OCI-LY3 (cell line): ENCODE measurements around the gene FZR1.

Experiments used
- H2AFZ ChIP-seq: fragments of 200-600, 300-600 bp; shearing (Covaris generic); 2 replicates; pipeline ENCODE4 v1.6.0; 2014; ENCODE audit warnings: antibody characterized with exemption, low read depth, low read length
- H3K27ac ChIP-seq: fragments of 200-600, 300-600 bp; sonication (generic); 2 replicates; pipeline ENCODE4 v1.5.1; 2014; ENCODE audit warnings: mild to moderate bottlenecking, low read length, moderate library complexity, mixed read lengths
- H3K27me3 ChIP-seq: fragments of 200-600, 300-600 bp; sonication (generic); 2 replicates; pipeline ENCODE4 v1.6.1; 2014; ENCODE audit warnings: low read depth, low read length, mixed read lengths
- H3K36me3 ChIP-seq: fragments of 200-600, 300-600 bp; sonication (generic); replicated peaks from 2 replicates; pipeline ENCODE3; 2014; ENCODE audit warnings: low read depth, low read length, mixed read lengths
- H3K4me1 ChIP-seq: fragments of 300-600, 200-600 bp; sonication (generic); 2 replicates; pipeline ENCODE4 v1.6.1; 2014; ENCODE audit warnings: low read length, mixed read lengths
- H3K4me2 ChIP-seq: fragments of 200-600, 300-600 bp; sonication (generic); 2 replicates; pipeline ENCODE4 v1.6.1; 2014; ENCODE audit warnings: low read length, mixed read lengths
- H3K4me3 ChIP-seq: fragments of 300-600, 200-600 bp; sonication (generic); 2 replicates; pipeline ENCODE4 v1.5.1; 2014; ENCODE audit warnings: antibody characterized with exemption, mild to moderate bottlenecking, low read length, moderate library complexity
- H3K79me2 ChIP-seq: fragments of 300-600, 200-600 bp; shearing (Covaris generic); 2 replicates; pipeline ENCODE4 v1.6.1; 2014; ENCODE audit warnings: mild to moderate bottlenecking, low read length, mixed read lengths
- H3K9ac ChIP-seq: fragments of 300-600, 200-600 bp; shearing (Covaris generic); 2 replicates; pipeline ENCODE4 v1.6.0; 2014; ENCODE audit warnings: mild to moderate bottlenecking, low read length, moderate library complexity
- H3K9me3 ChIP-seq: fragments of 200-600, 300-600 bp; shearing (Covaris generic); 2 replicates; pipeline ENCODE4 v1.6.1; 2014; ENCODE audit warnings: low read length, mixed read lengths; ENCODE audit not compliant: insufficient read depth
- H4K20me1 ChIP-seq: fragments of 200-600, 300-600 bp; sonication (generic); 2 replicates; pipeline ENCODE4 v1.6.1; 2016; ENCODE audit warnings: low read length, mixed read lengths; ENCODE audit not compliant: insufficient read depth
- EZH2phosphoT487 ChIP-seq: fragments of 200-600 bp; shearing (Covaris generic); IDR thresholded peaks from 2 replicates; pipeline ENCODE4 v1.6.1; 2018; ENCODE audit warnings: antibody characterized with exemption, mixed run types, low read depth
- TF ChIP-seq, protein P1 (sequence below): fragments of 200-600, 300-600 bp; sonication (generic); IDR thresholded peaks from 2 replicates; pipeline ENCODE4 v1.5.1; 2014; ENCODE audit warnings: antibody characterized with exemption, low read length, low read depth

The FZR1 gene

DNA sequence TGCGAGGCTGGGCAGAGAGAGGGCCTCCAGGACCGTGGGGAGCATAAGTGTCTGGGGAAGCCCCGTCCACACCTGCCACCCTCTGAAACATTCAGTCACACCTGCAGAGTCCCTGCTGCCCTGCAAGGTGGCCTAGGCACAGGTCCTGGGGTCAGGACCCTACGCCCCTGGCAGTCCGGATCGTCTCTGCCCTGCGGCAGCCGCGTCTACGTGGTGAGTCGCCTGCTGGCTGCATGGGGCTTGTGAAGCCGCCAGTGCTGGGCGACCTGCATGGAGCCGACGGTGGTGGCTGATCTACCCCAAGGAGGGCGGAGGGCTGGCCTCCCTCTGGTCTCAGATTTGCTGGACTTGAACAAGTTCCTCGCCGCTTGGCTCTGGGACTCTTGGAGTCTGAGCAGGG lies 13.0 kb downstream of the FZR1 start:
- Histone ChIP-seq H3K27ac (no peak overlapping the region), H4K20me1 (peaks cover 75% of the 10 kb centered on the region), H3K36me3 (peaks cover 21% of the 10 kb centered on the region), H3K27me3 (no peaks in the 10 kb centered on the region), H3K9ac (no peak overlapping the region), H3K9me3 (no peaks in the 10 kb centered on the region), H3K4me3 (no peak overlapping the region), H2AFZ (no peak overlapping the region), H3K4me1 (peaks cover 4% of the 10 kb centered on the region; the same call in 1 of the 2 replicates), H3K79me2 (peaks cover 70% of the 10 kb centered on the region), H3K4me2 (no peak overlapping the region)
- no peak for TF ChIP-seq EZH2phosphoT487
- TF ChIP-seq, protein P1, sequence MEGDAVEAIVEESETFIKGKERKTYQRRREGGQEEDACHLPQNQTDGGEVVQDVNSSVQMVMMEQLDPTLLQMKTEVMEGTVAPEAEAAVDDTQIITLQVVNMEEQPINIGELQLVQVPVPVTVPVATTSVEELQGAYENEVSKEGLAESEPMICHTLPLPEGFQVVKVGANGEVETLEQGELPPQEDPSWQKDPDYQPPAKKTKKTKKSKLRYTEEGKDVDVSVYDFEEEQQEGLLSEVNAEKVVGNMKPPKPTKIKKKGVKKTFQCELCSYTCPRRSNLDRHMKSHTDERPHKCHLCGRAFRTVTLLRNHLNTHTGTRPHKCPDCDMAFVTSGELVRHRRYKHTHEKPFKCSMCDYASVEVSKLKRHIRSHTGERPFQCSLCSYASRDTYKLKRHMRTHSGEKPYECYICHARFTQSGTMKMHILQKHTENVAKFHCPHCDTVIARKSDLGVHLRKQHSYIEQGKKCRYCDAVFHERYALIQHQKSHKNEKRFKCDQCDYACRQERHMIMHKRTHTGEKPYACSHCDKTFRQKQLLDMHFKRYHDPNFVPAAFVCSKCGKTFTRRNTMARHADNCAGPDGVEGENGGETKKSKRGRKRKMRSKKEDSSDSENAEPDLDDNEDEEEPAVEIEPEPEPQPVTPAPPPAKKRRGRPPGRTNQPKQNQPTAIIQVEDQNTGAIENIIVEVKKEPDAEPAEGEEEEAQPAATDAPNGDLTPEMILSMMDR: no peak

DNA sequence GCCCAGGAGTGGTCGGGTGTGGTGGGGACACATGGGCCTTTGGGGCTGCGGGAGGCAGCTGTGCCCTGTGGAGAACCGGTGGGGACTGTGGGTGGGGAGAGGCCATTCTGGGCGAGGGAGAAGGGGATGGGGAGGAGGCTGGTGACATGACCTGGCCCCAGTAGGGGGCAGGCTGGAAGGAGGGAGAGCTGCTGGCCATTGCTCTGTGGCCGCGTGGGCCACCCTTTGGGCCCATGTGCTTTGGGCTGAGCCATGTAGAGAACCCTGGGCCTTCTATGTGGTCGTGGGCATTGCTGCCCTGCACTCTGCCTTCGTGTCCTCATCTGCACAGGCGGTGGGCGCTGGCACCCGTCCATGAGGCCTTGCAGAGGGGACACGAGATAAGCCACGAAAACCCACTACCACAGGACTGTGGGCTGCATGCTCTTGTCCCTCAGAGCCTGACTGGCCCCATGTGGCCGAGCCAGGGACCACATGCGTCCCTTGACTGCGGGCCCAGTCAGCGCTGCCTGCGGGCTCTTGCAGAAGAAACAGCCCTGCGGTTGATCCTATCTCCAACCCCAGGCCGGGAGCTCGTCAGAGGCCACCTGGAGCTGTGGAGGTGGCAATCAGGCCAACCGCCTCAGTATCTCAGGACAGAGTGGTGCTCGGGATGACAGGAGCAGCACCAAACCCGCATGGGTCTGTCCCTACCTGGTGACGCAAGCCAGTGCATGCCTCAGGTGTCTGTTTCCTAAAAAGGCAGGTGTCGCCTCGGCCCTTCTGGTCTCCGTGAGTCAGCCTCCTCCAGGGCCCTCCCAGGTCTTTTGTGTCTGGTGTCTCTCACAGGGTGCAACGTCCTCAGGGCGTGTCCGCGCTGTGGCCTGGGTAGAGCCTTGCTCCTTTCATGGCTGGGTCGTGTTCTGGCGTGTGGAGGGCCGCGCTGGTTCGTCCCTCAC lies 14.3 kb downstream of the FZR1 start:
- no peak overlapping the region for H2AFZ ChIP-seq
- TF ChIP-seq, protein P1: no peak
- TF ChIP-seq EZH2phosphoT487: no peak
- H3K4me1 ChIP-seq: peaks cover 4% of the 10 kb centered on the region; the same call in 1 of the 2 replicates
- H3K27ac ChIP-seq: no peak overlapping the region
- H3K36me3 ChIP-seq: peaks cover 29% of the 10 kb centered on the region
- H3K27me3 ChIP-seq: no peaks in the 10 kb centered on the region
- no peak overlapping the region for H3K4me2 ChIP-seq
- H3K9ac ChIP-seq: no peak overlapping the region
- H4K20me1 ChIP-seq: peaks cover 65% of the 10 kb centered on the region
- H3K4me3 ChIP-seq: no peak overlapping the region
- H3K79me2 ChIP-seq: peaks cover 58% of the 10 kb centered on the region
- H3K9me3 ChIP-seq: no peaks in the 10 kb centered on the region

DNA sequence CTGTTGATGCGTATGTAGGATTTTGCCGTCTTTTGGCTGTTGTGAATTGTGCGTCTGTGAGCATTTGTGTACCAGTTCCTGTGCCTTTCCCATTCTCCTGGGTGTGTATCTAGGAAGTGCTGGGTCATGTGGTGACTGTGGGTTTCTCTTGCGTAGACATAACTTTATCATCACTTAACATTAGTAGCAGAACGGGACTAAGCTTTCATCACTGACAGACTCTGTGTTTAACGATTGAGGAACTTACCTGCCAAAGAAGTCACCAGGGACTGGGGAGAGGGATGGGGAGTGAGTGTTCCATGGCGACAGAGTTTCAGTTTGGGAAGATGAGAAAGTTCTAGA lies 15.0 kb downstream of the FZR1 start:
- H3K4me1 ChIP-seq: peaks cover 4% of the 10 kb centered on the region; the same call in 1 of the 2 replicates
- no peak overlapping the region for H3K4me2 ChIP-seq
- no peak overlapping the region for H3K4me3 ChIP-seq
- TF ChIP-seq, protein P1: no peak
- no peak for TF ChIP-seq EZH2phosphoT487
- H3K9ac ChIP-seq: no peak overlapping the region
- peaks cover 31% of the 10 kb centered on the region for H3K36me3 ChIP-seq
- no peak overlapping the region for H3K27ac ChIP-seq
- H3K9me3 ChIP-seq: no peaks in the 10 kb centered on the region
- H3K27me3 ChIP-seq: no peaks in the 10 kb centered on the region
- peaks cover 60% of the 10 kb centered on the region for H4K20me1 ChIP-seq
- peaks cover 54% of the 10 kb centered on the region for H3K79me2 ChIP-seq
- no peak overlapping the region for H2AFZ ChIP-seq

DNA sequence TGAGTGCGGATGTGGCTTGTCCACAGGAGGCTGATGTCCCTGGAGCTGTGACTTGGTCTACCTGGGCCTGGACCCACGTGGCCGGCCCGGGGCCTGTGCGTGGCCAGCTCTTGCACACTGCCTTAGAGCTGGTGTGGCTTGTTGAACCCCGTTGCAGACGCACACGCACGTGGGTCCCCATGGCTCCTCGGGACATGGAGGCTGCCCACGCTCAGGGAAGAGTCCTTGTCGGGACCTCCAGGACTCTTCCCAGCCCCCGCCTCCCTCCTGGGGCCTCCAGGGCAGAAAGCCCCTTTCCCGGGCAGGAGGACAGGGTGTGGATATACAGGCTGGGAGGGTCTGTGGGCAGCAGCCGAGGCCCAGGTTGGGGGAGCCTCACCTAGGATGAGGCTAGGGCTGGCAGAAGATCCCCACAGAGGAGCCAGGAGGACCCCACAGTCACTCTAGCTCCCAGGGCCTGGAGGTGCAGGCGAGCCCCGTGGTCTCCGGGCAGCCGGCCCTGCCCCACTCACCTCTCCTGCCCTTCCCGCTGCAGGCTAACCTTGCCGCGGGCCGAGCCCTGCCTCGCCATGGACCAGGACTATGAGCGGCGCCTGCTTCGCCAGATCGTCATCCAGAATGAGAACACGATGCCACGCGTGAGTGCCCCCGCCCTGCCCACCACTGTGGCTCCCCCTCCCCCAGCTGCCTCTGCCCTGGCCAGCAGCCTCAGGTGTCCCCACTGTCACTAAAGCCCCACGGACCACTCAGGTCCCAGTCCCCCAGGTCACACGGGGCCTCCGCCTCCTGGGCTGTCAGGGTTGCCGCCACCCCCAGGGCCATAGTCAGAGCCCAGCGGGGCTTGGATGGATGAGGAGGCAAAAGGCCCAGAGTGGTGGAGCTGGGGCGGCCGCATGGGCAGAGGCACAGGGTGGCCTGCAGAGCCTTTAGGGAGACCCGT lies 16.6 kb downstream of the FZR1 start:
- Histone ChIP-seq H3K27ac (no peak overlapping the region), H4K20me1 (peaks cover 49% of the 10 kb centered on the region), H3K4me1 (no peaks in the 10 kb centered on the region), H3K9me3 (no peaks in the 10 kb centered on the region), H3K36me3 (peaks cover 46% of the 10 kb centered on the region), H3K79me2 (peaks cover 43% of the 10 kb centered on the region), H3K27me3 (no peaks in the 10 kb centered on the region), H3K4me2 (no peak overlapping the region), H3K9ac (no peak overlapping the region), H3K4me3 (no peak overlapping the region), H2AFZ (no peak overlapping the region)
- TF ChIP-seq, protein P1: no peak
- no peak for TF ChIP-seq EZH2phosphoT487
